ENCODE data around the gene GALNS.

Gene GALNS

DNA sequence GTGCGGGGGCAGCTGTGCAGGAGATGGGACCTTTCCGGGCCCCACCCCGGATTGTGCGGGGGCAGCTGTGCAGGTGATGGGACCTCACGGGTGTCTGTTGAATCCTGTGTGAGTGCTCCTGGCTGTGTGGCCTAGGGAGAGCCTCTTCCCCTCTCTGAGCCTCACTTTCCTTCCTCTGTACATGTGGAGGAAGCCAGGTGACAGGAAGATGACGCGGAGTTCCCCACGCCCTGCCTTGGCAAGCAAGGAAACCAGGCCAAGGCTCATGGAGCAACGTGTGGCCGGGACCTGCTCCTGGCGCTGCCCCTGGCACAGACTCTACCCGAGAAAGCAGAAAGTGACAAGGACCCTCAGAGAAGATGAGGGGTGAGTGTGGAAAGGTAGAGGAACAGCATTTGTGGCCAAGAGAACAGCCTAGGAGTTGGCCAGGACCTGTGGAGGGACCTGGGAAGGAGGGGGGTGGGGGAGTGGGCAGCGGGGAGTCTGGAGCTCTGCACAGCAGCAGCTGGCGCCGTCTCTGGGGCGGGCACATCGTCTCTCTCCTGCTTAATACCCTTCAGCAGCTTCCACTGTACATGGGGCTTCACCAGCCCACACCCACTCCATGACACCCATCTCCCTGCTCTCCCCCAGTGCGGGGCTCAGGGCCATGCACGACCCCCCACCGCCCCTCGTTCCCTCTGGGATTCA is 48.1 kb upstream of the GALNS start:
- no peak for DNase-seq

DNA sequence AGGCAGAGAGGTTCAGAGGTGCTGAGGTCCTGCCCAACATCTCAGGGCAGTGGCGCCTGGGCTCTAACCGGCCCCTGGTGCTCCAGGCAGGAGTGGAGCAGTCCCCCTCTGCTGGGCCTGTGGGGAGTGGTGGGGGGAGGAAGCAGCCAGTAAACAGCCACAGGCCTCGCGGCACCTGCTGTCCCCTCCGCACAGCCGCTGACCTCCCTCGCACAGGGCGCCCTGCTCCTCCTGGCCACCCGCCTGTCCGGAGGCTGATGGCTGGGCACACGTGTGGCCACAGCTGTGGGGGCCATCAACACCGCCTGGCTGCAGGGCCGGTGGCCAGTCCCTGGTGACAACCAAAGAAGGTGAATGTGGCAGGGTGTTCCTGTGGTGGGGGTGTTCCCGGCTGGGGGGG is 46.5 kb upstream of the GALNS start:
- DNase-seq (no peak), ATAC-seq (ENCODE audit: insufficient read depth, low read depth) (no peak)
- TF ChIP-seq CTCF (IDR thresholded peaks at IDR 0.05; ENCODE audit: borderline replicate concordance, extremely low read depth, low read length, poor library complexity, severe bottlenecking): no peak
- TF ChIP-seq EZH2 (IDR thresholded peaks at IDR 0.05; ENCODE audit: borderline replicate concordance, low read depth, low read length, severe bottlenecking): no peak
- H3K27me3 ChIP-seq (ENCODE audit: insufficient read depth, low read length, poor library complexity): no peaks in the 10 kb centered on the region
- no peak overlapping the region for H3K9ac ChIP-seq (ENCODE audit: low read depth, low read length)
- H3K36me3 ChIP-seq (ENCODE audit: insufficient read depth, low read length): no peaks in the 10 kb centered on the region
- H2AFZ ChIP-seq (ENCODE audit: low read depth, low read length): no peak overlapping the region
- no peak overlapping the region for H3K4me3 ChIP-seq (ENCODE audit: low read depth in 1 of 2, low read length in 2 of 2)
- peaks cover 8% of the 10 kb centered on the region for H4K20me1 ChIP-seq (ENCODE audit: insufficient read depth, low read length)
- H3K79me2 ChIP-seq (ENCODE audit: insufficient read depth, low read length): no peaks in the 10 kb centered on the region
- no peak overlapping the region for H3K4me2 ChIP-seq (ENCODE audit: insufficient read depth, low read length)
- H3K9me3 ChIP-seq (ENCODE audit: insufficient read depth, low read length, severe bottlenecking): no peaks in the 10 kb centered on the region
- no peak overlapping the region for H3K27ac ChIP-seq (ENCODE audit: low read length)
- H3K4me1 ChIP-seq (ENCODE audit: insufficient read depth, low read length): no peaks in the 10 kb centered on the region

More for the DNA sequence above, 48.1 kb upstream of the GALNS start:
- no peak for TF ChIP-seq CTCF (IDR thresholded peaks at IDR 0.05; ENCODE audit: borderline replicate concordance, extremely low read depth, low read length, poor library complexity, severe bottlenecking)
- TF ChIP-seq EZH2 (IDR thresholded peaks at IDR 0.05; ENCODE audit: borderline replicate concordance, low read depth, low read length, severe bottlenecking): no peak
- no peaks in the 10 kb centered on the region for H3K4me1 ChIP-seq (ENCODE audit: insufficient read depth, low read length)
- no peak overlapping the region for H2AFZ ChIP-seq (ENCODE audit: low read depth, low read length)
- peaks cover 8% of the 10 kb centered on the region; the same call in 1 of the 2 replicates for H4K20me1 ChIP-seq (ENCODE audit: insufficient read depth, low read length)
- H3K27me3 ChIP-seq (ENCODE audit: insufficient read depth, low read length, poor library complexity): no peaks in the 10 kb centered on the region
- 0 out of 3 replicates have a peak, but pooled peaks have one; percentile 13 for ATAC-seq (ENCODE audit: insufficient read depth, low read depth)
- H3K4me3 ChIP-seq (ENCODE audit: low read depth in 1 of 2, low read length in 2 of 2): no peak overlapping the region
- H3K4me2 ChIP-seq (ENCODE audit: insufficient read depth, low read length): no peak overlapping the region
- no peaks in the 10 kb centered on the region for H3K79me2 ChIP-seq (ENCODE audit: insufficient read depth, low read length)
- H3K27ac ChIP-seq (ENCODE audit: low read length): no peak overlapping the region
- H3K9me3 ChIP-seq (ENCODE audit: insufficient read depth, low read length, severe bottlenecking): no peaks in the 10 kb centered on the region
- H3K9ac ChIP-seq (ENCODE audit: low read depth, low read length): no peak overlapping the region
- no peaks in the 10 kb centered on the region for H3K36me3 ChIP-seq (ENCODE audit: insufficient read depth, low read length)

- Histone ChIP-seq H4K20me1 (ENCODE audit: insufficient read depth, low read length) (peaks cover 8% of the 10 kb centered on the region), H3K27ac (ENCODE audit: low read length) (no peak overlapping the region), H3K4me1 (ENCODE audit: insufficient read depth, low read length) (no peaks in the 10 kb centered on the region), H3K79me2 (ENCODE audit: insufficient read depth, low read length) (no peaks in the 10 kb centered on the region), H3K36me3 (ENCODE audit: insufficient read depth, low read length) (no peaks in the 10 kb centered on the region), H3K27me3 (ENCODE audit: insufficient read depth, low read length, poor library complexity) (no peaks in the 10 kb centered on the region), H3K9ac (ENCODE audit: low read depth, low read length) (no peak overlapping the region), H3K4me3 (ENCODE audit: low read depth in 1 of 2, low read length in 2 of 2) (no peak overlapping the region), H3K9me3 (ENCODE audit: insufficient read depth, low read length, severe bottlenecking) (no peaks in the 10 kb centered on the region), H2AFZ (ENCODE audit: low read depth, low read length) (no peak overlapping the region), H3K4me2 (ENCODE audit: insufficient read depth, low read length) (no peak overlapping the region)
- ATAC-seq (ENCODE audit: insufficient read depth, low read depth): no peak
- no peak for DNase-seq
- no peak for TF ChIP-seq CTCF (IDR thresholded peaks at IDR 0.05; ENCODE audit: borderline replicate concordance, extremely low read depth, low read length, poor library complexity, severe bottlenecking)
- no peak for TF ChIP-seq EZH2 (IDR thresholded peaks at IDR 0.05; ENCODE audit: borderline replicate concordance, low read depth, low read length, severe bottlenecking)
Observed at GRCh38 chr16:88902744-88903143, 46.0 kb upstream of the GALNS start.

All from DND-41 (cell line).